K562 (cell line): Measurements from ENCODE around the gene IFIT5. TPM values are rescaled to one million over a fixed set of nuclear protein-coding genes. Genes with fewer than 3 reads are reported as not detected.

ENCODE experiments used
- ATAC-seq: fragments of 200-7000 bp; cut with Tn5 transposase; 3 replicates; pipeline ENCODE4 v1.9.1; 2020; ENCODE audit warnings: moderate library complexity
- BruUV-seq: library from RNA; stranded (reverse); fragments of 400-500 nt; replicated peaks from 2 replicates; lab custom pipeline; 2021; lab: Mats Ljungman, UMichigan
- CTCF ChIA-PET: fragments of 300-600 bp; formaldehyde crosslinking; extraction: SDS; loops from one replicate; lab custom pipeline; 2021; ENCODE audit warnings: low intra/inter-chr PET ratio; lab: Yijun Ruan, JAX
- POLR2A ChIA-PET: fragments of 300-600, 350-650 bp; sonication (Branson Sonifier 250); formaldehyde crosslinking; extraction: SDS; loops from one replicate; lab custom pipeline; 2021; ENCODE audit warnings: antibody characterized with exemption, inconsistent platforms; lab: Yijun Ruan, JAX
- DNase-seq, 4 experiments: peaks; one replicate each; pipeline versions ENCODE4 v3.0.0 to v3.0.0-alpha.2; 2011 to 2018; ENCODE audit warnings: low spot score in 3 of 4, mixed read lengths in 3 of 4; ENCODE audit errors: extremely low read depth in 1 of 4
- FAIRE-seq: peaks from 2 replicates; lab custom pipeline; 2011; peaks lifted over from hg19 to GRCh38; lab: Jason Lieb, UNC
- H2AFZ ChIP-seq: 2 replicates; pipeline ENCODE4 v1.6.0; 2011; ENCODE audit warnings: low read depth, low read length, control low read depth, inconsistent platforms
- H3K27ac ChIP-seq: fragments of 200-600 bp; 3 replicates; pipeline ENCODE4 v1.8.0; 2011; ENCODE audit warnings: low read depth, mild to moderate bottlenecking, control low read depth, inconsistent platforms, low read length, moderate library complexity, mixed read lengths; ENCODE audit errors: extremely low read depth
- H3K27me3 ChIP-seq, 2 experiments: fragments of 300-600 bp in 1 of 2; 2 replicates in 1 of 2; 3 replicates in 1 of 2; pipeline versions ENCODE4 v1.6.0 to v1.8.0; 2011; ENCODE audit warnings: inconsistent platforms in 2 of 2, low read length in 2 of 2, mild to moderate bottlenecking in 1 of 2, mixed read lengths in 1 of 2, moderate library complexity in 1 of 2; ENCODE audit not compliant: control insufficient read depth in 2 of 2, insufficient read depth in 2 of 2
- H3K36me3 ChIP-seq: fragments of 300-600 bp; 3 replicates; pipeline ENCODE4 v1.8.0; 2011; ENCODE audit warnings: mild to moderate bottlenecking, low read length, inconsistent platforms; ENCODE audit not compliant: control insufficient read depth, insufficient read depth
- H3K4me1 ChIP-seq, 2 experiments: fragments of 200-600 bp in 1 of 2; replicated peaks in 1 of 2; 2 replicates in 1 of 2; 3 replicates in 1 of 2; pipeline versions ENCODE4 v1.5.1 to v1.8.0; 2011; ENCODE audit warnings: inconsistent platforms in 2 of 2, low read length in 2 of 2, mild to moderate bottlenecking in 1 of 2, mixed read lengths in 1 of 2, moderate library complexity in 1 of 2; ENCODE audit not compliant: control insufficient read depth in 2 of 2, insufficient read depth in 2 of 2
- H3K4me2 ChIP-seq: 2 replicates; pipeline ENCODE4 v1.6.1; 2011; ENCODE audit warnings: low read length, control low read depth, inconsistent platforms, mixed read lengths; ENCODE audit not compliant: insufficient read depth
- H3K4me3 ChIP-seq: fragments of 200-600 bp; sonication (generic), shearing (Covaris generic); 2 replicates; pipeline ENCODE4 v1.5.1; 2016; ENCODE audit warnings: control low read depth, inconsistent platforms
- H3K79me2 ChIP-seq: fragments of 200-600 bp; 3 replicates; pipeline ENCODE4 v1.8.0; 2011; ENCODE audit warnings: low read length, inconsistent platforms; ENCODE audit not compliant: control insufficient read depth, insufficient read depth
- H3K9ac ChIP-seq, 2 experiments: 2 replicates each; pipeline versions ENCODE4 v1.6.0 to v1.6.1; 2011; ENCODE audit warnings: low read depth in 2 of 2, low read length in 2 of 2, control low read depth in 1 of 2, inconsistent platforms in 1 of 2, mild to moderate bottlenecking in 1 of 2, mixed read lengths in 1 of 2; ENCODE audit not compliant: insufficient read depth in 1 of 2
- H3K9me1 ChIP-seq: one replicate; pipeline ENCODE4 v1.6.0; 2011; ENCODE audit warnings: inconsistent platforms, mild to moderate bottlenecking, low read length, moderate library complexity; ENCODE audit not compliant: control insufficient read depth, insufficient read depth
- H3K9me3 ChIP-seq: replicated peaks from 2 replicates; pipeline ENCODE4 v1.5.1; 2011; ENCODE audit warnings: low read depth, low read length, inconsistent platforms; ENCODE audit not compliant: control insufficient read depth, insufficient read depth
- H4K20me1 ChIP-seq: replicated peaks from 2 replicates; pipeline ENCODE4 v1.6.1; 2011; ENCODE audit warnings: low read length, inconsistent platforms, mixed read lengths; ENCODE audit not compliant: control insufficient read depth, insufficient read depth
- CBFA2T3 ChIP-seq: fragments of 450-650 bp; IDR thresholded peaks from 2 replicates; pipeline ENCODE4 v1.6.1; 2017
- CREB1 ChIP-seq, 2 experiments: sonication (generic) in 1 of 2; formaldehyde crosslinking in 1 of 2; IDR thresholded peaks; 2 replicates each; pipeline versions ENCODE4 v1.6.1 to v1.8.0; 2012 to 2022; ENCODE audit warnings: inconsistent platforms in 1 of 2, mild to moderate bottlenecking in 1 of 2, missing genetic modification reagents in 1 of 2, moderate library complexity in 1 of 2
- STAG1 ChIP-seq: sonication (generic); formaldehyde crosslinking; IDR thresholded peaks from 2 replicates; pipeline ENCODE4 v1.5.0; 2020; ENCODE audit warnings: missing genetic modification reagents, borderline replicate concordance
- ZNF121 ChIP-seq: sonication (generic); formaldehyde crosslinking; conservative IDR thresholded peaks from 2 replicates; pipeline ENCODE4 v1.8.0; 2022; ENCODE audit warnings: missing genetic modification reagents
- ZNF146 ChIP-seq: IDR thresholded peaks from one replicate; pipeline ENCODE4 v1.6.1; 2018; ENCODE audit warnings: missing compliant biosample characterization; ENCODE audit not compliant: unreplicated experiment
- WGBS: fragments of 100-300 bp; shearing (Covaris generic); methylation state at CpG from one replicate; pipeline ENCODE4 v1.1.6; 2016; ENCODE audit warnings: low coverage, mixed read lengths; ENCODE audit not compliant: insufficient coverage; ENCODE audit errors: missing lambda C conversion rate; 5-methylcytosine and 5-hydroxymethylcytosine counted together
- in situ Hi-C: fragments of 300-500 bp; cut with MboI; formaldehyde crosslinking; loops from 4 replicates; pipeline ENCODE4 v1.15.0; 2018; ENCODE audit warnings: inconsistent platforms, mixed read lengths
- intact Hi-C: fragments of 100-400 bp; cut with micrococcal nuclease; formaldehyde crosslinking; loops from 2 replicates; pipeline ENCODE4 v1.14.2; 2022
- polyA plus RNA-seq, 8 experiments: library from polyadenylated mRNA; depleted of rRNA in 4 of 8; stranded (reverse) in 5 of 8; unstranded in 3 of 8; fragments of >200 nt; fragmentation: Nextera tagmentation in 2 of 8; fragmentation: Illumina TruSeq in 1 of 8; extraction: Ambion mirVana in 2 of 8; extraction: Trizol in 1 of 8; gene quantifications; 2 replicates each; pipeline versions ENCODE4 v1.2.1 to v1.2.3, GENCODE V29; 2011 to 2014; ENCODE audit warnings: inconsistent platforms in 1 of 8, missing spikeins in 1 of 8
- total RNA-seq, 7 experiments: library from RNA; depleted of rRNA in 6 of 7; stranded (reverse); fragments of >200 nt in 6 of 7; fragmentation: Illumina TruSeq in 2 of 7; extraction: Trizol in 2 of 7; gene quantifications; 2 replicates each; pipeline versions ENCODE4 v1.2.1 to v1.2.3, GENCODE V29; 2011 to 2021; ENCODE audit warnings: low replicate concordance in 1 of 7
- TF ChIP-seq, protein P1 (sequence below), 3 experiments: IDR thresholded peaks in 2 of 3; conservative IDR thresholded peaks in 1 of 3; 2 replicates each; pipeline ENCODE4 v1.5.1; 2011 to 2012; ENCODE audit warnings: low read length in 3 of 3, mild to moderate bottlenecking in 3 of 3, control low read depth in 2 of 3, improper control_type of control experiment in 1 of 3, inconsistent platforms in 1 of 3, low read depth in 1 of 3, mixed read lengths in 1 of 3, moderate library complexity in 1 of 3; ENCODE audit not compliant: insufficient read depth in 2 of 3
- TF ChIP-seq, protein P2 (sequence below): IDR thresholded peaks from 2 replicates; pipeline ENCODE4 v1.6.1; 2011; ENCODE audit warnings: borderline replicate concordance, low read depth, mild to moderate bottlenecking, moderate library complexity, low read length; ENCODE audit not compliant: insufficient read depth, poor library complexity, severe bottlenecking

Gene IFIT5
- total and polyA plus RNA-seq, 9 of the 15 experiments (the other 6 are each of a cell fraction or from before 2014, with no cell fraction given) = 0.04 to 0.11 (median 0.06) TPM; not detected in 5

DNA sequence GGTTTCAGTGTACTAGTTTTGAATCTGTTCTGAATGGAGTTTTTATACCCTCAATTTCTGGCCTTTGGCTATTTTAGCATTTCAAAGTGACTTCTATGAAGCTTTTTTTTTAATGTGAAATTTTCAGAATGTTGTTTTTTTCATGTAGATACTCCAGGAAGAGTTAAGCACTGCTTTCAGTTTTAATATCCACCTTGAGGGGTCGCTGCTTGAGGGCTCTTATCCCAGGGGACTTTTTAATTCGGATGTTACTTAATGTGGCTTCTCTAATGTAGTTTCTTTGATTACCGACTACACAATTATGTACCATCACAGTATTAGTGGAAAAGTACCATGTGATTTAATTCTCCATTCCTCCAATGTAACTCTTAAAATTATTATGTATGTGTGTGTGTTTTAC, 5.2 kb downstream of the IFIT5 start:
- no peak overlapping the region for H3K27ac ChIP-seq
- WGBS = 3% methylated on average over 3 of the region's 3 CpGs
- H3K36me3 ChIP-seq = no peaks in the 10 kb centered on the region
- no peaks in the 10 kb centered on the region for H3K79me2 ChIP-seq
- no peak overlapping the region for H3K9ac ChIP-seq
- TF ChIP-seq ZNF146 (CRISPR knock-in tag) = no peak
- TF ChIP-seq, protein P1, sequence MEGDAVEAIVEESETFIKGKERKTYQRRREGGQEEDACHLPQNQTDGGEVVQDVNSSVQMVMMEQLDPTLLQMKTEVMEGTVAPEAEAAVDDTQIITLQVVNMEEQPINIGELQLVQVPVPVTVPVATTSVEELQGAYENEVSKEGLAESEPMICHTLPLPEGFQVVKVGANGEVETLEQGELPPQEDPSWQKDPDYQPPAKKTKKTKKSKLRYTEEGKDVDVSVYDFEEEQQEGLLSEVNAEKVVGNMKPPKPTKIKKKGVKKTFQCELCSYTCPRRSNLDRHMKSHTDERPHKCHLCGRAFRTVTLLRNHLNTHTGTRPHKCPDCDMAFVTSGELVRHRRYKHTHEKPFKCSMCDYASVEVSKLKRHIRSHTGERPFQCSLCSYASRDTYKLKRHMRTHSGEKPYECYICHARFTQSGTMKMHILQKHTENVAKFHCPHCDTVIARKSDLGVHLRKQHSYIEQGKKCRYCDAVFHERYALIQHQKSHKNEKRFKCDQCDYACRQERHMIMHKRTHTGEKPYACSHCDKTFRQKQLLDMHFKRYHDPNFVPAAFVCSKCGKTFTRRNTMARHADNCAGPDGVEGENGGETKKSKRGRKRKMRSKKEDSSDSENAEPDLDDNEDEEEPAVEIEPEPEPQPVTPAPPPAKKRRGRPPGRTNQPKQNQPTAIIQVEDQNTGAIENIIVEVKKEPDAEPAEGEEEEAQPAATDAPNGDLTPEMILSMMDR (IDR thresholded peaks at IDR 0.05 in 2 of 3, conservative IDR thresholded peaks at IDR 0.05 in 1 of 3; ENCODE audit: insufficient read depth in 2 of 3, low read depth in 1 of 3, low read length in 3 of 3) = peak in 2 of 3 experiments; percentile 19 to 26; a peak in 1 of 6 replicates
- no peak for TF ChIP-seq CBFA2T3
- ChIA-PET CTCF (no interaction called here), POLR2A (no interaction called here)
- BruUV-seq = no TSS peak
- in situ Hi-C loops = no loop called here
- H3K4me1 ChIP-seq = peaks cover 0 to 7% of the 10 kb centered on the region in 2 experiments; a peak in 2 of 5 replicates
- H3K4me3 ChIP-seq = no peak overlapping the region
- H3K9me3 ChIP-seq = no peaks in the 10 kb centered on the region
- no peak overlapping the region for H3K4me2 ChIP-seq
- no peak for FAIRE-seq
- H3K9me1 ChIP-seq = no peaks in the 10 kb centered on the region
- peaks cover 0 to 3% of the 10 kb centered on the region in 2 experiments; a peak in 2 of 5 replicates for H3K27me3 ChIP-seq
- intact Hi-C loops = no loop called here
- peak in 2 of 4 experiments; percentile 23 to 24 for DNase-seq
- H4K20me1 ChIP-seq = no peaks in the 10 kb centered on the region
- no peak for ATAC-seq
- H2AFZ ChIP-seq = no peak overlapping the region

DNA sequence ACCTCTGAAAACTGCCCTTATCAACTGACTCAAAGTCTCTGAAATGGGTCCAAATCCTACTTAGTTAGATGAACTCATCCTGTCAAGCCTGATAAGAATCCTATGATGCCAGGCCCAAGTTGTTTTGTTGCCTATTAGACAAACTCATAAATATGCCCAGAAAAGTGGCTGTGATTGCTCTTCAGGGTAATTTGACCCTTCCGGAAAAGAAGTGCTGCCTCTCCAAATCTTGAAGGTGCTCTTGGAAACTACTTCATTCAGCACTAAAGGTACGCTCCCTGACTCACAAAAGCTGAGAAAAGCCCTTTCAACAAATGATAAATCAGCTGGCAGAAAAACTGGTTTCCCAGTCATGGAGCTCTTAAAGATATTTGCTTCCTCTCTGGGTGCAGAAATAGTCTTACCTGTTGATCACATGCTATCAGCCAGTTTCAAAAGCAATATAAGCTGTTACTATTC, 6.7 kb downstream of the IFIT5 start:
- no peaks in the 10 kb centered on the region for H3K36me3 ChIP-seq
- no peaks in the 10 kb centered on the region for H4K20me1 ChIP-seq
- WGBS = 13% methylated on average over 1 of the region's 2 CpGs
- TF ChIP-seq, protein P2, sequence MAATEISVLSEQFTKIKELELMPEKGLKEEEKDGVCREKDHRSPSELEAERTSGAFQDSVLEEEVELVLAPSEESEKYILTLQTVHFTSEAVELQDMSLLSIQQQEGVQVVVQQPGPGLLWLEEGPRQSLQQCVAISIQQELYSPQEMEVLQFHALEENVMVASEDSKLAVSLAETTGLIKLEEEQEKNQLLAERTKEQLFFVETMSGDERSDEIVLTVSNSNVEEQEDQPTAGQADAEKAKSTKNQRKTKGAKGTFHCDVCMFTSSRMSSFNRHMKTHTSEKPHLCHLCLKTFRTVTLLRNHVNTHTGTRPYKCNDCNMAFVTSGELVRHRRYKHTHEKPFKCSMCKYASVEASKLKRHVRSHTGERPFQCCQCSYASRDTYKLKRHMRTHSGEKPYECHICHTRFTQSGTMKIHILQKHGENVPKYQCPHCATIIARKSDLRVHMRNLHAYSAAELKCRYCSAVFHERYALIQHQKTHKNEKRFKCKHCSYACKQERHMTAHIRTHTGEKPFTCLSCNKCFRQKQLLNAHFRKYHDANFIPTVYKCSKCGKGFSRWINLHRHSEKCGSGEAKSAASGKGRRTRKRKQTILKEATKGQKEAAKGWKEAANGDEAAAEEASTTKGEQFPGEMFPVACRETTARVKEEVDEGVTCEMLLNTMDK = no peak
- no peak for TF ChIP-seq STAG1
- TF ChIP-seq, protein P1 (IDR thresholded peaks at IDR 0.05 in 2 of 3, conservative IDR thresholded peaks at IDR 0.05 in 1 of 3; ENCODE audit: insufficient read depth in 2 of 3, low read depth in 1 of 3, low read length in 3 of 3) = no peak
- no peak for TF ChIP-seq CREB1 (IDR thresholded peaks at IDR 0.05)
- TF ChIP-seq CREB1 (CRISPR knock-in tag; IDR thresholded peaks at IDR 0.05) = no peak
- no peak for TF ChIP-seq ZNF121 (CRISPR knock-in tag)
- H3K27ac ChIP-seq = no peak overlapping the region
- H3K4me2 ChIP-seq = no peak overlapping the region
- FAIRE-seq = no peak
- no peak overlapping the region for H2AFZ ChIP-seq
- POLR2A ChIA-PET = no interaction called here
- no peaks in the 10 kb centered on the region for H3K79me2 ChIP-seq
- H3K9ac ChIP-seq = no peak overlapping the region
- peaks cover 0 to 3% of the 10 kb centered on the region in 2 experiments; a peak in 2 of 5 replicates for H3K27me3 ChIP-seq
- H3K9me1 ChIP-seq = no peaks in the 10 kb centered on the region
- BruUV-seq = no TSS peak
- in situ Hi-C loops (no loop called here), intact Hi-C loops (no loop called here)
- no peak overlapping the region for H3K4me3 ChIP-seq
- no peak for ATAC-seq
- H3K9me3 ChIP-seq = no peaks in the 10 kb centered on the region
- H3K4me1 ChIP-seq = no peaks in the 10 kb centered on the region; a peak in 1 of 5 replicates
- no peak for DNase-seq
- CTCF ChIA-PET = no interaction called here
